Urinary bladder (tissue), 4 donors: ENCODE data around the gene ADPRH. TPM values are rescaled to one million over a fixed set of nuclear protein-coding genes. Genes with fewer than 3 reads are reported as not detected.

Experiments used
- DNase-seq: peaks from one replicate; pipeline ENCODE4 v3.0.0-alpha.2; 2015; ENCODE audit errors: extremely low spot score
- H3K27ac ChIP-seq: one replicate; pipeline ENCODE4 v1.5.1; 2013; ENCODE audit warnings: low read depth, mild to moderate bottlenecking, moderate library complexity
- H3K36me3 ChIP-seq: one replicate; pipeline ENCODE4 v1.6.1; 2013; ENCODE audit warnings: mild to moderate bottlenecking, moderate library complexity; ENCODE audit not compliant: insufficient read depth
- H3K4me1 ChIP-seq: one replicate; pipeline ENCODE4 v1.6.1; 2013; ENCODE audit warnings: mild to moderate bottlenecking, moderate library complexity; ENCODE audit not compliant: insufficient read depth
- H3K4me3 ChIP-seq: one replicate; pipeline ENCODE4 v1.5.1; 2013; ENCODE audit warnings: low read depth, low read length
- WGBS: extraction: QIAGEN DNeasy Blood & Tissue Kit; methylation state at CpG from one replicate; pipeline ENCODE4 v1.1.7; 2013; 5-methylcytosine and 5-hydroxymethylcytosine counted together
- polyA plus RNA-seq: library from polyadenylated mRNA; stranded (reverse); fragments of 200-250 nt; gene quantifications from one replicate; pipeline ENCODE4 v1.2.3, GENCODE V29; 2013
- total RNA-seq: library from RNA; depleted of rRNA; stranded (reverse); fragments of >200 nt; gene quantifications from one replicate; pipeline ENCODE4 v1.2.3, GENCODE V29; 2014
- donor health status: healthy with polysubstance abuse.
- donor health status: healthy.

Gene ADPRH
- total and polyA plus RNA-seq, 2 donors, result 3.0 to 13.0 TPM

DNA sequence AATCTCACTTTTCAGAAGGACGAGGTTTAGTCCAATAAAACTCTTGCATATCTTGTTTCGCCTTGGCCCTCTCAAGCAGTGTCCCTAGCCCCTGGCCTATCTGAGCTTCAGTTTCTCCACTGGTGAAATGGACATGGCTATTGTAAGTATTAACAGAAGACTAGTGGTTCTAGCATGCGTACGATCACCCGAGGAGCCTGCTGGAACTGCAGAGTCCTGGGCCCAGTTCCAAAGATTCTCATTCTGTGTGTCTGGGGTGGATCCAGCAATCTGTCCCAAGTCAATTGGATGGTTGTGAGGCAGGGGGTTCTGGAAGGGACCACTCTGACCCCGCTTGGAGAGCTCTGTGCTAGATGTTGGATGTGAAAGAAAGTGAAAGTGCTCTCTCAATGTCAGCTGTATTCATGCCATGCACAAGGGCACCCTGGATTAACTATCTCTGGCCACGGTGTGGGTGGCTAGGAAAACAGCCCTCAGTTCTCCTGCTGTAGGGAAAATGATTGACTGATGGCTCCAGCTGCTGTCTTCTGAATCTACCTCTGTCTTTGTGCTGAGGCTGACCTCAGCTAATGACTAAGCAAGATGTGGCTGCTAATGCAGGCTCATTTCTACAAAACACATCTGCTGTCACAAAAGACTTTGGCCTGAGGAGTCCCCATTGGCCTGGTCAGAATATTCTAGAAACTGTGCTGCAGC is 16.5 kb downstream of the ADPRH start:
- H3K36me3 ChIP-seq, result no peaks in the 10 kb centered on the region
- no peak for DNase-seq
- WGBS, result 68% methylated on average over 7 of the region's 7 CpGs
- no peak overlapping the region for H3K27ac ChIP-seq
- H3K4me3 ChIP-seq, result no peak overlapping the region
- no peaks in the 10 kb centered on the region for H3K4me1 ChIP-seq

GRCh38 chr3:119596398-119596797 is 17.1 kb downstream of the ADPRH start:
- Histone ChIP-seq H3K4me3 (no peak overlapping the region), H3K36me3 (no peaks in the 10 kb centered on the region), H3K27ac (no peak overlapping the region), H3K4me1 (no peaks in the 10 kb centered on the region)
- DNase-seq, result no peak
- 88% methylated on average over 6 of the region's 6 CpGs for WGBS

GRCh38 chr3:119597548-119598288 is 18.4 kb downstream of the ADPRH start, which contains the start of gene PLA1A:
PLA1A (plus strand) TSS chr3:119597885; CDS start chr3:119597914, 29 bp downstream.
- no peaks in the 10 kb centered on the region for H3K36me3 ChIP-seq
- 64% methylated on average over 7 of the region's 7 CpGs for WGBS
- H3K27ac ChIP-seq, result no peak within 1 kb of the TSS
- no peak within 1 kb of the TSS for H3K4me3 ChIP-seq
- no peak for DNase-seq
- H3K4me1 ChIP-seq, result peaks cover under 1% of the 10 kb centered on the region

DNA sequence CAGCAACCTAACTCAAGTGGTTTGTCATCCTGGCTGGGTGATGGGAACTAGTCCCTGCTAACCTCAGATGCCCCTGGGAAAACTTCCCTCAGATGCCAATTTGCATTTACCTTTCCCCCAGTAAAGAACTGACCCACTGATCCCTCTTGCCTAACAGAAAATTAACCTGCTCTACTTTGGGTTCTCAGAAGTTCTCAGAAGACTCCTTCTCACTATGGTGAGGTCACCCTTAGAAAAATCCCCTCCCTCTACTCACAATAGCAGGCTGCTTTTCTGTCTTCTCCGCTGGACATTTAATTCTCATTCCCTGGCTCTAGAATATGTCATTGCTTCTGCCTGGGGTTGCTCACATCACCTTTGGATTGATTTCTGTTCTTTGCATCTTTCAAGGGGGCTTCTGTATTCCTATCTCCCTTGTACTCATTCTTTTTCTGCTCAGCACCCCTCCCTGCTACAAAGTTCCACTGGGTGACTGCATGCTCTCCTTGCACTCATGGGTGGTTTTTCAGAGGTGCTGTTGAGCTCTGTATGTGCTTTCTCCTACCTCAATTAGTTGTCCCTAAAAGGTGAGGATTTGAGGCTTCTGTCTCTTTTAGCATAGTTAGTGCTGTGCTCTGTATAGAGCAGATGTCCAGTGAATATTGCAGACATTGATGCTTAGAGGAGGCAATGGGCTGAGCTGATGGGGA is 19.3 kb downstream of the ADPRH start:
- Histone ChIP-seq H3K4me1 (peaks cover 2% of the 10 kb centered on the region), H3K36me3 (no peaks in the 10 kb centered on the region), H3K27ac (no peak overlapping the region), H3K4me3 (no peak overlapping the region)
- 93% methylated on average over 1 of the region's 1 CpG for WGBS
- no peak for DNase-seq

- no peak overlapping the region for H3K4me3 ChIP-seq
- no peaks in the 10 kb centered on the region for H3K36me3 ChIP-seq
- no peak for DNase-seq
- H3K4me1 ChIP-seq, result peaks cover 2% of the 10 kb centered on the region
- 91% methylated on average over 6 of the region's 6 CpGs for WGBS
- H3K27ac ChIP-seq, result no peak overlapping the region
Measured at GRCh38 chr3:119599558-119600174, 20.4 kb downstream of the ADPRH start.

- WGBS, result 62% methylated on average over 5 of the region's 5 CpGs
Measured at GRCh38 chr3:119600732-119601131, 21.4 kb downstream of the ADPRH start.

DNA sequence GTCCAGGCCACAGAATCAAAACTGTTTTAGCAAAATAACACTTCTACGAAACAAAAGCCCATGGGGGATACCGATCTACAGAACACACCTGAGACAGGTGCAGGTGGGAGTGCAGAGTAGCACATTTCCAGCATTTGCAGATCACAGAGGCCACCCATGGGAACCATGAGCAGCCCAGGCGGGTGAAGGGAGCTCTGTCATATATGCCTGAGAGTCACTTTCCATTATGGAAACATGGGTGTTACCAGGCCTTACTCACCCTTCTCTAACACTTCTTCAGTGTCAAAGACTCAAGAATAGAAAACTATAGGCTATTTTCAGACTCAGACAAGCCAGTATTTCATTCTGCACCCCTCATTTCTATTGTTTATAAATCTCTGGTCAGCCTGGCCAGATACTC is 21.9 kb downstream of the ADPRH start:
- Histone ChIP-seq H3K4me1 (peaks cover 2% of the 10 kb centered on the region), H3K4me3 (no peak overlapping the region), H3K36me3 (no peaks in the 10 kb centered on the region), H3K27ac (no peak overlapping the region)
- WGBS, result 83% methylated on average over 3 of the region's 3 CpGs
- no peak for DNase-seq

More at GRCh38 chr3:119600732-119601131, 21.4 kb downstream of the ADPRH start:
- no peak overlapping the region for H3K27ac ChIP-seq
- no peak for DNase-seq
- no peaks in the 10 kb centered on the region for H3K36me3 ChIP-seq
- no peak overlapping the region for H3K4me3 ChIP-seq
- H3K4me1 ChIP-seq, result peaks cover 2% of the 10 kb centered on the region

GRCh38 chr3:119602676-119603075 is 23.4 kb downstream of the ADPRH start:
- no peak overlapping the region for H3K4me3 ChIP-seq
- DNase-seq, result no peak
- no peak overlapping the region for H3K27ac ChIP-seq
- peaks cover 2% of the 10 kb centered on the region for H3K4me1 ChIP-seq
- no peaks in the 10 kb centered on the region for H3K36me3 ChIP-seq
- 57% methylated on average over 1 of the region's 1 CpG for WGBS

DNA sequence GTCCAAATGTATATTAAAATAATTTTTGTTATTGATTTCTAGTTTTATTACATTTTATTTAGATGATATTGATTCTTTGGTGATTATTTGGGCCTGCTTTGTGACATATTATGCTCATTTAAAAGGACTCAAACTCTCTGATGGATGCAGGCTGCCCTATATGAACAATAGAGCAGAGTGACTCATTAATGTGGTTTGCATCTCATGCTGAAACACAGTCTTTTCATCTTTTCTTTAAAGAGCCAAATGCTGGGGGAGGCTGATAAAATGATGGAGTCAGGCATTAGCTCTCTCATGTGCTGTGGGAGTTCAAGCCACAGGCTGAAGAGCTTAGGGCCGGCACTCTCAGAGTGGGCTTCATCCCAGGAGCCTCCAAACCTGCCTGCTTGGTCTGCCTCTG is 25.6 kb downstream of the ADPRH start:
- H3K36me3 ChIP-seq, result no peaks in the 10 kb centered on the region
- H3K4me1 ChIP-seq, result peaks cover 2% of the 10 kb centered on the region
- WGBS, result 91% methylated on average over 1 of the region's 1 CpG
- H3K27ac ChIP-seq, result no peak overlapping the region
- no peak overlapping the region for H3K4me3 ChIP-seq
- DNase-seq, result no peak

- 68% methylated on average over 6 of the region's 6 CpGs for WGBS
- Histone ChIP-seq H3K36me3 (no peaks in the 10 kb centered on the region), H3K4me3 (no peak overlapping the region), H3K4me1 (no peaks in the 10 kb centered on the region), H3K27ac (no peak overlapping the region)
- DNase-seq, result no peak
Measured at GRCh38 chr3:119608405-119609000, 29.2 kb downstream of the ADPRH start.

GRCh38 chr3:119609301-119609700 is 30.0 kb downstream of the ADPRH start:
- Histone ChIP-seq H3K27ac (no peak overlapping the region), H3K4me1 (no peaks in the 10 kb centered on the region), H3K4me3 (no peak overlapping the region), H3K36me3 (no peaks in the 10 kb centered on the region)
- 46% methylated on average over 6 of the region's 6 CpGs for WGBS
- DNase-seq, result no peak

GRCh38 chr3:119611664-119612063 is 32.4 kb downstream of the ADPRH start:
- Histone ChIP-seq H3K4me1 (no peaks in the 10 kb centered on the region), H3K4me3 (no peak overlapping the region), H3K36me3 (no peaks in the 10 kb centered on the region), H3K27ac (no peak overlapping the region)
- no peak for DNase-seq
- WGBS, result 95% methylated on average over 1 of the region's 1 CpG

GRCh38 chr3:119613201-119613600 is 33.9 kb downstream of the ADPRH start:
- WGBS, result 96% methylated on average over 1 of the region's 1 CpG
- no peak overlapping the region for H3K4me3 ChIP-seq
- no peak overlapping the region for H3K27ac ChIP-seq
- H3K36me3 ChIP-seq, result no peaks in the 10 kb centered on the region
- no peaks in the 10 kb centered on the region for H3K4me1 ChIP-seq
- DNase-seq, result no peak
